Astrocyte of the cerebellum (primary cell): ENCODE results near the gene KLHL5.
A peak's percentile ranks its signal among the peaks of the same experiment; 100 is the strongest.

Source experiments
- DNase-seq: peaks from one replicate; pipeline ENCODE4 v3.0.0-alpha.2; 2011; ENCODE audit warnings: low read depth
- H3K4me3 ChIP-seq: 2 replicates; pipeline ENCODE4 v1.5.1; 2011; ENCODE audit warnings: mild to moderate bottlenecking, low read depth, low read length, moderate library complexity
- in situ Hi-C: cut with HindIII; loops from 2 replicates; pipeline ENCODE4 v1.10.0; 2017; ENCODE audit warnings: low sequenced_read_pairs
- TF ChIP-seq, protein P1 (sequence below): IDR thresholded peaks from 2 replicates; pipeline ENCODE4 v1.5.1; 2012; ENCODE audit warnings: low read length, low read depth, moderate library complexity, mild to moderate bottlenecking; ENCODE audit errors: missing control alignments

Gene KLHL5

DNA sequence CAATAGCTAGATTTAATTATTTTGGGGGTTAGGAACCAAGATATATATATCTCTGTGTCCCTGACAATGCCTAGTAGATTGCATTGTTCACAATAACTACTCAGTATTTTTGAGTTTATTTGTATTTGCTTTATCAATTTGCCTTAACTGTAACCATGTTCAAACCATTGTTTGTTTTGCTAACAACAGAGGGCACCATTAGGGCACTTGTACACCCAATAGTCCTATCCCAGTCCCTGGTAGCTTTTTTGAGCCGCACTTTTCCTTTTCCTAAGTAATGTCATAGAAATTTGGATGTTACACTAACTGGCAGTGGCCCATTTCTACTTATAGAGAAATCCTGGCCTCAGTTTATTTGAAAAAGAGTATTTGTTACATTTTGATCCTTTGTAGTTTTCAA, 575 bp upstream of the KLHL5 start:
- in situ Hi-C loops, result no loop called here

DNA sequence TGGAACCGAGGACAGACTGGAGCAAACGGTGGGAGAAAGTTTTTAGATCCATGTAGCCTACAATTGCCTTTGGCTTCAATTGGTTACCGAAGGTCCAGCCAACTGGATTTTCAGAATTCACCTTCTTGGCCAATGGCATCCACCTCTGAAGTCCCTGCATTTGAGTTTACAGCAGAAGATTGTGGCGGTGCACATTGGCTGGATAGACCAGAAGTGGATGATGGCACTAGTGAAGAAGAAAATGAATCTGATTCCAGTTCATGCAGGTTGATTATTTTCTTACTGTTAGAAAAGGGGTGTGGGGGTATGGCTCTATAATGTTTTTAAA, 702 bp downstream of the KLHL5 start:
- no peak for DNase-seq
- no peak overlapping the region for H3K4me3 ChIP-seq
- TF ChIP-seq, protein P1, sequence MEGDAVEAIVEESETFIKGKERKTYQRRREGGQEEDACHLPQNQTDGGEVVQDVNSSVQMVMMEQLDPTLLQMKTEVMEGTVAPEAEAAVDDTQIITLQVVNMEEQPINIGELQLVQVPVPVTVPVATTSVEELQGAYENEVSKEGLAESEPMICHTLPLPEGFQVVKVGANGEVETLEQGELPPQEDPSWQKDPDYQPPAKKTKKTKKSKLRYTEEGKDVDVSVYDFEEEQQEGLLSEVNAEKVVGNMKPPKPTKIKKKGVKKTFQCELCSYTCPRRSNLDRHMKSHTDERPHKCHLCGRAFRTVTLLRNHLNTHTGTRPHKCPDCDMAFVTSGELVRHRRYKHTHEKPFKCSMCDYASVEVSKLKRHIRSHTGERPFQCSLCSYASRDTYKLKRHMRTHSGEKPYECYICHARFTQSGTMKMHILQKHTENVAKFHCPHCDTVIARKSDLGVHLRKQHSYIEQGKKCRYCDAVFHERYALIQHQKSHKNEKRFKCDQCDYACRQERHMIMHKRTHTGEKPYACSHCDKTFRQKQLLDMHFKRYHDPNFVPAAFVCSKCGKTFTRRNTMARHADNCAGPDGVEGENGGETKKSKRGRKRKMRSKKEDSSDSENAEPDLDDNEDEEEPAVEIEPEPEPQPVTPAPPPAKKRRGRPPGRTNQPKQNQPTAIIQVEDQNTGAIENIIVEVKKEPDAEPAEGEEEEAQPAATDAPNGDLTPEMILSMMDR, result no peak
- in situ Hi-C loops, result no loop called here

More for the DNA sequence above, 575 bp upstream of the KLHL5 start:
- H3K4me3 ChIP-seq, result no peak overlapping the region
- DNase-seq, result no peak
- TF ChIP-seq, protein P1, result peak; percentile 6

DNA sequence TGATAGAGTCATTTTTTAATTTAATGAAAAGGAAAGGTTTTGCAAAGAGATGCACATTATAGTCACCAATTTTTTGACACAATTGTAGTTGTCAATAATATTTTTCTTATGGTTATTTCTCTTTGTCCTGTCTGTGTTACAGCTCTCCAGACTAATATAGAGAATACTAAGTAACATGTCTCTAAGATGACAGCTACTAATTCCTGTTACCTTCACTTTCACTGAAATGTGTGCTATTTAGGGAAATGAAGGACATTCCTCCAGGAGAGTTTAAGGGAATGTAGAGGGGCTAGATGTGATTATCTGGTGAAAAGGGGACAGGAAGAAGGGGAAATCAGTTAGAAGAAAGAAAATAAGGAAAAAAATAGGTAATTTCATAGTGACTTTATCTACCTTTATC, 1.4 kb downstream of the KLHL5 start:
- no peak overlapping the region for H3K4me3 ChIP-seq
- in situ Hi-C loops, result no loop called here
- TF ChIP-seq, protein P1, result no peak
- no peak for DNase-seq

DNA sequence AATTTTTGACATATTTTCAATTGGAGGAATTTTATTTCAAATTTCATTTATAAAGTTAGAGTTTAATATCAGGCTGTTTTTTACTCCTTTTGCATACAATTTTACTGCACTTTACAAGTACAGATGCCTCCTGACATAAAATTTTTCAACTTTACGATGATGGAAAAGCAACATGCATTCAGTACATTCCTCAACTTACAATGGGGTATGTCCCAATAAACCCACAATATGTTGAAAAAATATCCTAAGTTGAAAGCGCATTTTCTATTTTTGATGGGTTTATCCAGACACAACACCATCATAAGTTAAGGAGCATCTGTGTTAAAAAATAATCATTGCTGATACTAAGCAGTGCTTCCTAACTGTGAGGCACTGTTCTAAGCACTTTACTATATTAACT, 4.3 kb downstream of the KLHL5 start:
- H3K4me3 ChIP-seq, result no peak overlapping the region
- no peak for DNase-seq
- in situ Hi-C loops, result no loop called here
- TF ChIP-seq, protein P1, result no peak

DNA sequence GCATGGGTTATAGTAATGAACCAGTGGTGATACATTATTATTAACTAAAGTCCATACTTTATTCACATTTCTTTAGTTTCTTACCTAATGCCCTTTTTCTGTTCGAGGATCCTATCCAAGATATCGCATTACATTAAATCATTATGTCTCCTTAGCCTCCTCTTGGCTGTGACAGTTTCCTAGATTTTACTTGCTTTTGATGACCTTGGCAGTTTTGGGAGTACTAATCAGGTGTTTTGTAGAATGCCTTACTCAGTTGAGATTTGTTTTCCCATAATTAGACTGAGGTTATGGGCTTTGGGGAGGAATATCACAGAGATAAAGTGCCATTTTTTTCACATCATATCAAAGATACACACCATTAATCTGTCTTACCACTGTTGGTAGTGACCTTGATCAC, 5.0 kb downstream of the KLHL5 start:
- DNase-seq, result no peak
- no peak overlapping the region for H3K4me3 ChIP-seq
- TF ChIP-seq, protein P1, result no peak
- in situ Hi-C loops, result no loop called here

DNA sequence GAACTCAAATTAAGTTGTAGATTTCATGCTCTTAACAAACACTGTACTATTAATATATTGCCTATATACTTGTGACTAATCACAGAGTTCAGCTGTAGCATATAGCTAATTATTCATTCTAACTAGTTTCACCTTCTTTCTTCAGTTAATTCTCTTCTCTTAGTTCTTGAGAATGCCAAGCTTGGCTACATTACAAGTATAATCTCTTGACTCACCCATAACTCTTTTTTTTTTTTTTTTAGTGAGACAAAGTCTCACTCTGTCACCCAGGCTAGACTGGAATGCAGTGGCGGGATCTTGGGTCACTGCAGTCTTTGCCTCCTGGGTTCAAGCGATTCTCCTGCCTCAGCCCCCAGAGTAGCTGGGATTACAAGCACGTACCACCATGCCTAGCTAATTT, 5.4 kb downstream of the KLHL5 start:
- H3K4me3 ChIP-seq, result no peak overlapping the region
- in situ Hi-C loops, result no loop called here
- TF ChIP-seq, protein P1, result no peak
- DNase-seq, result no peak

DNA sequence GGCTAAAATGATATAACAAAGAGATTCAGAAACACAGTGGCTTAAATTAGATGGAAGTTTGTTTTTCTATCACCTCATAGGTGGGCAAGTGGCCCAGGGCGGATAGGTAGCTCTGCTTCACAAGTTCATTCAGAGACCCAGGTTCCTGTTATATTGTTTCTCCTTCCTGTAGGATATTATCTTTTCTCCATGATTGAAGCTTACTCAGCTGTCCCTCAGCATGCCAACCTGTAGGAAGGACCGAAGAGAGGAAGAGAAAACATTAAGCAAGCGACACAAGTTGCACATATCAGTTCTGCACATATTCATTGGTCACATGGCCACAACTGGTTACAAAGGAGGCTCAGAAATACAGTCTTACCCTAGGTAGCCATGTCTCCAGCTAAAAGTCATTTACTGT, 6.9 kb downstream of the KLHL5 start:
- H3K4me3 ChIP-seq, result no peak overlapping the region
- TF ChIP-seq, protein P1, result no peak
- in situ Hi-C loops, result no loop called here
- DNase-seq, result no peak
